HG03378 (cell line): ENCODE measurements around the gene KCNMB2.
"Not testable (repeated sequence)": the region's sequence is repeated elsewhere in the genome, so short reads cannot be mapped to it uniquely, and the experiment has no call there.

Source experiments
- ATAC-seq: cut with Tn5 transposase; IDR thresholded peaks from one replicate; pipeline ENCODE4 v1.9.1; 2021; ENCODE audit warnings: mild to moderate bottlenecking, moderate library complexity; ENCODE audit not compliant: unreplicated experiment

Gene KCNMB2

GRCh38 chr3:178849199-178849910 lies 313.1 kb downstream of the KCNMB2 start:
- ATAC-seq, result no peak

GRCh38 chr3:178850450-178851190 lies 314.4 kb downstream of the KCNMB2 start:
- ATAC-seq, result no peak

- no peak for ATAC-seq
Observed at GRCh38 chr3:178851564-178851963, 315.3 kb downstream of the KCNMB2 start.

GRCh38 chr3:178856804-178857203 lies 320.6 kb downstream of the KCNMB2 start:
- ATAC-seq, result no peak

- ATAC-seq, result no peak
Observed at GRCh38 chr3:178859386-178859785, 323.1 kb downstream of the KCNMB2 start.

GRCh38 chr3:178859900-178860436 lies 323.7 kb downstream of the KCNMB2 start:
- not testable (repeated sequence) for ATAC-seq

- no peak for ATAC-seq
Observed at GRCh38 chr3:178868681-178869080, 332.4 kb downstream of the KCNMB2 start.

- no peak for ATAC-seq
Observed at GRCh38 chr3:178870085-178870484, 333.8 kb downstream of the KCNMB2 start.

GRCh38 chr3:178875157-178875556 lies 338.9 kb downstream of the KCNMB2 start:
- no peak for ATAC-seq

- ATAC-seq, result no peak
Observed at GRCh38 chr3:178875836-178876235, 339.6 kb downstream of the KCNMB2 start.

GRCh38 chr3:178880274-178880673 lies 344.0 kb downstream of the KCNMB2 start:
- ATAC-seq, result no peak
